Calu3 (cell line): ENCODE results near the gene UMAD1. TPM values are rescaled to one million over a fixed set of nuclear protein-coding genes. Genes with fewer than 3 reads are reported as not detected.

Source experiments
- BruUV-seq: library from RNA; stranded (reverse); fragments of 400-500 nt; replicated peaks from 2 replicates; lab custom pipeline; 2021; lab: Mats Ljungman, UMichigan
- CTCF ChIA-PET: fragments of 300-600 bp; sonication (Branson Sonifier 250); formaldehyde crosslinking; loops from one replicate; lab custom pipeline; 2022; ENCODE audit warnings: antibody characterized with exemption; lab: Charles Lee
- DNase-seq: peaks from one replicate; pipeline ENCODE4 v3.0.0; 2022
- H3K27ac Mint-ChIP-seq: one replicate; pipeline ENCODE4 v1.8.0; 2022; ENCODE audit warnings: mixed read lengths; ENCODE audit not compliant: unreplicated experiment
- H3K27me3 Mint-ChIP-seq: one replicate; pipeline ENCODE4 v1.8.0; 2022; ENCODE audit warnings: mixed read lengths; ENCODE audit not compliant: unreplicated experiment
- H3K36me3 Mint-ChIP-seq: one replicate; pipeline ENCODE4 v1.8.0; 2022; ENCODE audit warnings: mild to moderate bottlenecking, moderate library complexity, mixed read lengths; ENCODE audit not compliant: insufficient read depth, unreplicated experiment
- H3K4me1 Mint-ChIP-seq: one replicate; pipeline ENCODE4 v1.8.0; 2022; ENCODE audit warnings: mild to moderate bottlenecking, low read depth, mixed read lengths; ENCODE audit not compliant: unreplicated experiment
- H3K4me3 Mint-ChIP-seq: one replicate; pipeline ENCODE4 v1.8.0; 2022; ENCODE audit warnings: mild to moderate bottlenecking, low read depth, moderate library complexity, mixed read lengths; ENCODE audit not compliant: unreplicated experiment
- H3K9me3 Mint-ChIP-seq: one replicate; pipeline ENCODE4 v1.8.0; 2022; ENCODE audit warnings: low read depth, mixed read lengths; ENCODE audit not compliant: unreplicated experiment
- intact Hi-C: fragments of 100-400 bp; cut with micrococcal nuclease; formaldehyde crosslinking; loops from one replicate; pipeline ENCODE4 v1.10.0; 2022; ENCODE audit not compliant: unreplicated experiment
- total RNA-seq: library from RNA; stranded (reverse); gene quantifications from 2 replicates; pipeline ENCODE4 v1.2.3, GENCODE V29; 2022
- TF ChIP-seq, protein P1 (sequence below): fragments of 200-600 bp; IDR thresholded peaks from one replicate; pipeline ENCODE4 v1.8.0; 2022; ENCODE audit warnings: antibody characterized with exemption; ENCODE audit not compliant: unreplicated experiment

Gene UMAD1
- total RNA-seq, 1 experiment from 2014 or later: 25.2 TPM

DNA sequence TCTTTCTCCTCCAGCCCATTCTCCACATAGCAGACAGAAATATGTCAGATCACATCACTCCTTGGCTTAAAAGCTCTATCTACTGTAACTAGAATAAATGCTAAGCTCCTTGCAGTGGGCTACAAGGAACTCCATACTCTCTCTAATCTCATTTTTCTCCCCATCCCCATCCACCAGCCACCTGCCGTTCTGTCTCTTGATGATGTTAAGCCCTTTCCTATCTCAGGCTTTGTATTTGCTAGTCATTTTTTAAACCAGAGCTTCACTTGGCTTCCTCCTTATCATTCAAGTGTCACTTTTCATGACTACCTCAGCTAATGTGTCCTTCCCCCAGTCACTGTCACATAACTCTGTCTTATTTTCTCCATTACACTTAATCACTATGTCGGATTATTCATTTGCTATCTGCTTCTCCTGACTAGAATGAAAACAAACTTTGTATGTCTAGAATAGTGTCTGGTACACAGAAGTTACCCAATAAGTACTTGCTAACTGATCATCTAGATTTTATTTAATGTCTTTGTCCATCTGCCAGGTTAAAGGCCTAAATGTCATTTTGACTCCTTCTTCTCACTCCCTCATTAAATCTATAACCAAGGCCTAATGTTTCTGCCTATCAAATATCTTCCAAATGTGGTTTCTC is 165.1 kb downstream of the UMAD1 start:
- Mint-ChIP-seq H3K4me3 (no peak overlapping the region), H3K27ac (no peak overlapping the region), H3K4me1 (no peaks in the 10 kb centered on the region), H3K27me3 (no peaks in the 10 kb centered on the region), H3K9me3 (no peaks in the 10 kb centered on the region), H3K36me3 (no peaks in the 10 kb centered on the region)
- intact Hi-C loops: no loop called here
- no peak for DNase-seq
- CTCF ChIA-PET: no interaction called here
- TF ChIP-seq, protein P1, sequence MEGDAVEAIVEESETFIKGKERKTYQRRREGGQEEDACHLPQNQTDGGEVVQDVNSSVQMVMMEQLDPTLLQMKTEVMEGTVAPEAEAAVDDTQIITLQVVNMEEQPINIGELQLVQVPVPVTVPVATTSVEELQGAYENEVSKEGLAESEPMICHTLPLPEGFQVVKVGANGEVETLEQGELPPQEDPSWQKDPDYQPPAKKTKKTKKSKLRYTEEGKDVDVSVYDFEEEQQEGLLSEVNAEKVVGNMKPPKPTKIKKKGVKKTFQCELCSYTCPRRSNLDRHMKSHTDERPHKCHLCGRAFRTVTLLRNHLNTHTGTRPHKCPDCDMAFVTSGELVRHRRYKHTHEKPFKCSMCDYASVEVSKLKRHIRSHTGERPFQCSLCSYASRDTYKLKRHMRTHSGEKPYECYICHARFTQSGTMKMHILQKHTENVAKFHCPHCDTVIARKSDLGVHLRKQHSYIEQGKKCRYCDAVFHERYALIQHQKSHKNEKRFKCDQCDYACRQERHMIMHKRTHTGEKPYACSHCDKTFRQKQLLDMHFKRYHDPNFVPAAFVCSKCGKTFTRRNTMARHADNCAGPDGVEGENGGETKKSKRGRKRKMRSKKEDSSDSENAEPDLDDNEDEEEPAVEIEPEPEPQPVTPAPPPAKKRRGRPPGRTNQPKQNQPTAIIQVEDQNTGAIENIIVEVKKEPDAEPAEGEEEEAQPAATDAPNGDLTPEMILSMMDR: no peak
- no TSS peak for BruUV-seq

DNA sequence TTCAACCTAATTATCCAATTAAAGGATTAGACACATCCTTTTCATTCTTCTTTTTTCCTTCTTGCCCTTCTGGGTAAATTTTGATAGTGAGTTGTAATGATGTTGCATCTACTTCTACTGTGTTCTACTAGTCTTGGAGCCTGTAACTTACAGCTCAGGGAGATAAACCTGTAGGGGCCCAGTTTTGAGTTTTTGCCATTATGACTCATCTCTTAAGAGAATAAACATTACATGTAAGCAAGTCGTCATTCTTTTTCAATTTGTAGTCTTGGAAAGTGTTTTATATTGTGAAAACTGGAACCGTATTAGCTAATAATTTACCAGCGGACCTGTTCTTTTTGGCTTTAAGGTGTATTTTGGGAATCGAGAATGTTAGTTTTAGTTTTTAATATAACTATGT is 167.6 kb downstream of the UMAD1 start:
- CTCF ChIA-PET: no interaction called here
- DNase-seq: no peak
- no peaks in the 10 kb centered on the region for H3K36me3 Mint-ChIP-seq
- intact Hi-C loops: no loop called here
- H3K4me1 Mint-ChIP-seq: no peaks in the 10 kb centered on the region
- H3K27ac Mint-ChIP-seq: no peak overlapping the region
- no peaks in the 10 kb centered on the region for H3K27me3 Mint-ChIP-seq
- no peaks in the 10 kb centered on the region for H3K9me3 Mint-ChIP-seq
- no peak overlapping the region for H3K4me3 Mint-ChIP-seq
- TF ChIP-seq, protein P1: no peak
- BruUV-seq: no TSS peak

DNA sequence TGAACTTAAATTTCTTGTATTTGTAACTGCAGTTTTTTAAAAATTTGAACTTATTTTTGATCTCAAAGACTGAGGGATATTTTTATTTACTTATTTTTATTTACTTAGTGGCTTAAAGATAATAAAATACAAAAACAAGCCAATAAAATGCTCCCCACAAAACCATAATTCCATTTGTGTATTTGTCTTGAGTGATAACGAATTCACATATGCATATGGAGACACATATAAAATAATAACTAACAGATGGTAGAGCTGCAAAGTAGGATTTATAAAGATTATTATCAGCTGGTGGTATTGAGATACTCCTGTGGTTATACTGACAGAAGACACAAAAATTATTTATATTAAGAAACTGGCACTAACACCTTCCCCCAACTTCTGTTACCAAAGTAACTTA is 168.1 kb downstream of the UMAD1 start:
- no peaks in the 10 kb centered on the region for H3K9me3 Mint-ChIP-seq
- CTCF ChIA-PET: no interaction called here
- H3K27me3 Mint-ChIP-seq: no peaks in the 10 kb centered on the region
- intact Hi-C loops: no loop called here
- H3K36me3 Mint-ChIP-seq: no peaks in the 10 kb centered on the region
- no peak overlapping the region for H3K27ac Mint-ChIP-seq
- H3K4me1 Mint-ChIP-seq: no peaks in the 10 kb centered on the region
- TF ChIP-seq, protein P1: no peak
- BruUV-seq: no TSS peak
- no peak overlapping the region for H3K4me3 Mint-ChIP-seq
- no peak for DNase-seq

DNA sequence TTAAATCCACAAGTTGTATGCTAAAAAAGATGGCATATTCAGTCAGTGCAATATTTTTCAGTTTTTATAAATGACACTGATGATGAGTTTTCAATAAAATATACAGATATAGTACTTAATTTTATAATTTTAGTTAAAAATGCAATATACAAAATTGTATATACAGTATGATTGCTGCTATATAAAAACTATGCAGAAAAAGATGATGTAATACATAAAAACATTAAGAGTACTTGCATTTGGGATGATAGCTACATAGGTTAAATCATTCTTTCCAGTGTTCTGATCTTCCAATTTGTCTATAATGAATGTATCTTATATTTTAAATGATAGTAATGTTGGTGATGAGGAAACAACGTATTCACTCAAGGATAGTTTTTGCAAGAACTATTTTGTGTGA is 169.8 kb downstream of the UMAD1 start:
- Mint-ChIP-seq H3K36me3 (no peaks in the 10 kb centered on the region), H3K27ac (no peak overlapping the region), H3K4me3 (no peak overlapping the region), H3K4me1 (peaks cover 9% of the 10 kb centered on the region), H3K27me3 (no peaks in the 10 kb centered on the region), H3K9me3 (no peaks in the 10 kb centered on the region)
- no TSS peak for BruUV-seq
- intact Hi-C loops: no loop called here
- DNase-seq: no peak
- TF ChIP-seq, protein P1: no peak
- CTCF ChIA-PET: no interaction called here
